Neutrophil (primary cell): Measurements from ENCODE around the gene ITPR1.

Experiments used
- H3K27ac ChIP-seq: fragments of 200-600 bp; sonication (generic); 2 replicates; pipeline ENCODE4 v1.5.1; 2016; ENCODE audit warnings: mild to moderate bottlenecking, moderate library complexity
- H3K27me3 ChIP-seq: fragments of 200-600 bp; sonication (generic); 2 replicates; pipeline ENCODE4 v1.6.0; 2016; ENCODE audit warnings: mild to moderate bottlenecking
- H3K36me3 ChIP-seq: fragments of 200-600 bp; sonication (generic); 2 replicates; pipeline ENCODE4 v1.5.1; 2017
- H3K4me1 ChIP-seq, 2 experiments: fragments of 200-600 bp in 1 of 2; sonication (generic) in 1 of 2; 1 replicate in 1 of 2; 2 replicates in 1 of 2; pipeline versions ENCODE4 v1.5.1 to v1.6.1; 2013 to 2016; ENCODE audit warnings: low read depth in 1 of 2, low read length in 1 of 2, mild to moderate bottlenecking in 1 of 2, moderate library complexity in 1 of 2; ENCODE audit not compliant: control insufficient read depth in 1 of 2, insufficient read depth in 1 of 2
- H3K4me3 ChIP-seq, 2 experiments: fragments of 200-600 bp in 1 of 2; sonication (generic) in 1 of 2; 1 replicate in 1 of 2; 2 replicates in 1 of 2; pipeline ENCODE4 v1.5.1; 2013 to 2016; ENCODE audit warnings: low read depth in 1 of 2, low read length in 1 of 2, mild to moderate bottlenecking in 1 of 2, moderate library complexity in 1 of 2
- H3K9me3 ChIP-seq: fragments of 200-600 bp; sonication (generic); 2 replicates; pipeline ENCODE4 v1.5.1; 2016
- CTCF ChIP-seq: fragments of 200-600 bp; sonication (generic); IDR thresholded peaks from 2 replicates; pipeline ENCODE4 v1.5.1; 2016; ENCODE audit warnings: antibody characterized with exemption

The ITPR1 gene

GRCh38 chr3:4564928-4565586 is 71.9 kb downstream of the ITPR1 start:
- no peak overlapping the region for H3K27ac ChIP-seq
- H3K9me3 ChIP-seq, result no peaks in the 10 kb centered on the region
- H3K4me1 ChIP-seq, result no peaks in the 10 kb centered on the region
- TF ChIP-seq CTCF, result no peak
- H3K4me3 ChIP-seq, result no peak overlapping the region
- H3K27me3 ChIP-seq, result no peaks in the 10 kb centered on the region
- no peaks in the 10 kb centered on the region for H3K36me3 ChIP-seq

GRCh38 chr3:4565809-4566501 is 72.8 kb downstream of the ITPR1 start:
- no peaks in the 10 kb centered on the region for H3K27me3 ChIP-seq
- no peak for TF ChIP-seq CTCF
- H3K4me3 ChIP-seq, result no peak overlapping the region

GRCh38 chr3:4568841-4569240 is 75.7 kb downstream of the ITPR1 start:
- Histone ChIP-seq H3K27ac (no peak overlapping the region), H3K4me1 (no peaks in the 10 kb centered on the region), H3K36me3 (no peaks in the 10 kb centered on the region), H3K4me3 (no peak overlapping the region), H3K9me3 (no peaks in the 10 kb centered on the region), H3K27me3 (no peaks in the 10 kb centered on the region)
- TF ChIP-seq CTCF, result no peak

More at GRCh38 chr3:4565809-4566501, 72.8 kb downstream of the ITPR1 start:
- Histone ChIP-seq H3K9me3 (no peaks in the 10 kb centered on the region), H3K36me3 (no peaks in the 10 kb centered on the region), H3K27ac (no peak overlapping the region), H3K4me1 (no peaks in the 10 kb centered on the region)

- TF ChIP-seq CTCF, result no peak
- H3K36me3 ChIP-seq, result no peaks in the 10 kb centered on the region
- no peak overlapping the region for H3K4me3 ChIP-seq
- H3K4me1 ChIP-seq, result no peaks in the 10 kb centered on the region
- no peaks in the 10 kb centered on the region for H3K9me3 ChIP-seq
- no peak overlapping the region for H3K27ac ChIP-seq
- H3K27me3 ChIP-seq, result no peaks in the 10 kb centered on the region
These were observed 77.9 kb downstream of the ITPR1 start for GRCh38 chr3:4570840-4571621.

- no peaks in the 10 kb centered on the region for H3K36me3 ChIP-seq
These were observed 78.7 kb downstream of the ITPR1 start for GRCh38 chr3:4571690-4572334.

More at GRCh38 chr3:4571690-4572334, 78.7 kb downstream of the ITPR1 start:
- Histone ChIP-seq H3K4me1 (no peaks in the 10 kb centered on the region), H3K27me3 (no peaks in the 10 kb centered on the region), H3K27ac (no peak overlapping the region), H3K4me3 (no peak overlapping the region), H3K9me3 (no peaks in the 10 kb centered on the region)
- TF ChIP-seq CTCF, result no peak
